HPDE6-E6E7 (cell line): ENCODE measurements around the gene FOXG1.

ENCODE experiments used
- DNase-seq: peaks from one replicate; pipeline ENCODE4 v3.0.0; 2011; ENCODE audit warnings: missing footprints; ENCODE audit errors: extremely low spot score

The FOXG1 gene

DNA sequence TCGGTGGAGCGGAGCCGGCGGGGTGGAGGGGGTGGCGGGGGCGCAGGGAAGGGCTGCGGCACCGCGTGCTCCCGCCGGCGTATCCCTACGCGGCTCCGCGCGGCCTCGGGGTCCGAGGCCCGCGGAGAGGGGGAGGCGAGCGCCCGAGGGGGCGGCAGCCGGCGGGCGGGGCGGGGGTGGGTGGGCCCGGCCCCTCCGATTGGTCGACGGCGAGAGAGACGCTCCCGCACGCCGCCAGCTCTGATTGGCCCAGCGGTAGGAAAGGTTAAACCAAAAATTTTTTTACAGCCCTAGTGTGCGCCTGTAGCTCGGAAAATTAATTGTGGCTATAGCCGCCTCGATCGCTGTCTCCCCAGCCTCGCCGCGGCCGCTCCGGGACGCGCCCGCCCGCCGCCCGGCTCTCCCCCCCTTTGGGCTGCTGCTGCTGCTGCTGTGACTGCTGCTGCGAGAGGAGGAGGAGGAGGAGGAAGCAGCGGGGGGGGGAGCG lies at the start of gene FOXG1:
Gene FOXG1 (plus strand): TSS at position 319 of the 487 bp plus-strand sequence. CDS start 493 bp downstream, outside the sequence.
- DNase-seq: no peak

DNA sequence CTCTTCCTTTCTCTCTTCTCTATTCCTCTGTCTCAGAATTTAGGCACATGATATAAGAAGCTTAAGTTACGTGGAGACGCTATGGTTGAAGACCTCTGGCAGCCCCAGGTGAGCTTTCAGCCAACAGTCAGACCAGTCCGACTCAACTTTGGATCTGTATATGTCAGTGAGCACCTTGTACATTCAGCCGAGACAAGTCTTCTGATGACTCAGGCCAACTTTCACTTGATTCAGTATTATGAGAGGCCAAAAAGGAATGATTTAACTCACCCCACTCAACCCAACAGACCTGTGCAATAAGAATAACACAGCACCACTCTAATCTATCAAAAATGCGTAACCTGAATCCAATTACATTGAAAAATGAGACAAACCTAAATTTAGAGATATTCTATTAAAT lies 47.5 kb upstream of the FOXG1 start:
- DNase-seq: no peak

DNA sequence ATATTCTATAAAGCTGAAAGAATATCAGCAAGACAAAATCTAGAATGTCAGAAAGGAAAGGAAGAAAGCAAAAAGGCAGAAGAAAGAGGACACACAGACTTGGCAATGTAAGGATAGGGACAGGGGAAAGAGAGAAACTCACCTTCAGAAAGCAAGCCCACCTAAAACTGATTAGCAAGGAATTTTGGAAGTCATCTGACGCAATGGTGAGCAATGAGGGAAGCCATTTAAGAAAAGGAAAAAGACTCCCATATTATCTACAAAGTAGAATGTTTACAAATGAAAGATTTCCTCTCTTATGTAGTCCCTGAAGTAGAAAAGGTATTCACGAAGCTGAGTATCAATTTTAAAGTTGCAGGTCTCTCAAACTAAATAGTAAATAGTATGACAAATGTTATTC lies 35.2 kb upstream of the FOXG1 start:
- DNase-seq: no peak

DNA sequence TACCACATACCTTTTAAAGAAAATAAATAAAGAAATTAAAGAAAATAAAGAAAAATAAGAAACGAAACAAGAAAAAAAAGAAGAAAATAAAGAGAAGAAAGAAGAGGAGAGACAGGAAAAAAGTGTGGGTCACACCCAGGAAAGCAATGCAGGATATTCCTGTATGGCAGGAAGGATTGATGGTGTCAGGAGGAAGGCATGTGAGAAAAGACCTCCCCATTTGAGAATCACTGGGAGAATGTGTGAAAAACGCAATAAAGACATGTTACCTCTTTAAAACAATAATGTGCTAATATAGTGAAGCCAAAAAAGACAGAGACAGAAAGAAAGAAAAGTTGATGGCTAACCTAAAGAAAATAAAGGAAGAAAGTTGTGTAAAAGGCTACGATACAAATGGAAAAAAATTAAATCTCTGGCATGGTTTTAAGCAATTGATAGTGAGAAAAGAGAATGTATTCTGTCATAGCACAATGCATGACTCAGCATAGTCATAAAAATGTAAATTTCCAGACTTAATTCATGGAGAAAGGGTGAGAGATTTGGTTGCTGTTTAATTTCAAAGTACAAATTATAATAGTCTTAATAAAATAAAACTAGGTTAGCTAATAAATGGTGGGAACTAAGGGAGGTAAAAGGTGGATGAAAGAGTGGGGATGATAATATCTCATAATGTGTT lies 24.3 kb upstream of the FOXG1 start:
- DNase-seq: no peak

DNA sequence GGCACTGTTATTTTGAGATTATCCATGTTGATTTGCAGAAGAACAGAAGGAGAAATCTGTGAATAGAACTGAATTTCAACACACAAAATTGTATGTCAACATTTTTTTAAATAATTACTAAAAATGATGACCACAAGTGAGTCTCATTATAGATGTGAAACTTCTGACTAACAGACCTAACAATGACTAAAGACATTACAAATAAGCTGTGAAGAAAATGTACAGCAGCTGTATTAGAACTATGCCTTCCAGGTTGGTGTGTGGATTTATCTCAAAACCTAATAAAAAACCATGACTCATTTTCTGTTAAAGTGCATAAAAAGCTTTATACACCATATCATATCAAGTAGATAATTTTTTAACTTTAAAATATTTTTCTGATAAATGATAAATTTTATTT lies 22.5 kb upstream of the FOXG1 start:
- DNase-seq: peak; percentile 46

DNA sequence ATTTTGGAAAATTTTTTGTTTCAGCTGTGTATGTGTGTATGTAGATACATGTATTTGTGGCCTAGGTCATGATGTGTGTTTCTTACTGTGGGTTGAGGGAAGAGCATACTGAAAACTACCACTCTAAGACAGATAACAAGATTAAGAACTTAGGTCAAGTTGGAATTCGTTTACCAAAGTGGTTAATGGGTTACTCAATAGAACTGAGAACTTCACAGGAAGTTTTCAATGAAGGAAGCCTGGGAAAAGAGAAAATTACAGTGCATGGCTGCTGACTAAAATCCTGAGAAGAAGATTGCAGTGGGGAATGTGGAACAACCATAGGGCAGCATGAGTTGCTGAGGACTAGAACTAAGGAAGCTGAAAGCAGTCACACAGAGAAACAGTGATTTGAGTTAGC lies 21.4 kb upstream of the FOXG1 start:
- no peak for DNase-seq

DNA sequence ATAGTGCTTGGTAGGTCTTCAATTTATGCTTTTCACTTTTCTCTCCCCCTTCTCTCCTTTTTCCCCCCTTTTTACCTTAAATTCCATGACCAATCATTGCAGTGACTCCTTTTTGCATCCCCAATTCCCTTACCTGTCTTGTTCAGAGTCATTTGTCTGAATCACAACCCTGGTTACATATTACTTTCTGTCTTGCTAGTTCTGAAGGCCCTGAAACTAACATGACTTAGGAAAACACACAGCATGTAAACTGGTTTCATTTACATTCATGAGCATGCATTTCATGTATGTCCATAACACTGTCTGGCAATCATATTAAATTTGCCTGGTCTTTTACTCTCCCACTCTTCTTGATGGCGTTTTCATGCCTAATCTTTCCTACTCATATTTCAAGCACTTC lies 20.3 kb upstream of the FOXG1 start:
- DNase-seq: no peak

DNA sequence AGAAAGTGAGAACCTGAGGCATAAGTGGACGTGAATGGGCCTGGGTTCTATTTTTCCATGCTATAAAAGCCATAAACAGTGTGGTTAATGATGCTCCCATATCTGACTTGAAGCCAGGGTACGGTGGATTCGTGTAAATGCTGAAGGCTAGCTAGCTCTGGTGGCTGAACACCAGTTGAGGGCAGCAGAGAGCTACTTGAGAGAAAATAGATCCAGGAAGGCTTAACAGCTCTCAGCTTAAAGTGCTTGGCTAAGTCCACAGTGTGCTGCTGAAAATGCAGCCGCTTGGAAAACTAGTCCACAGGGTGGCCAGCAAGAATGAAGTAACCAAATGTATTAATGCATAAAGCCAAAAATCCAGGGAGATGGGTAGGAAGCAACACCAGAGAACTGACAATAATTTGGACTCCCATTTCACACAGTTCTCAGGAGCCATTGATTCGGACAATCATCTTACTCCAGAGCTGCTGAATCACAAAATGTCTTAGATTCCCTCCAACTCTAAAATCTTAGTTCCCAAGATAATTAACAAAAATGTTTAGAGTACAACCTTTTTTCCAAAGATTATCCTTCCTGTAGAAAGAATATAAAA lies 15.0 kb upstream of the FOXG1 start:
- peak; percentile 45 for DNase-seq

DNA sequence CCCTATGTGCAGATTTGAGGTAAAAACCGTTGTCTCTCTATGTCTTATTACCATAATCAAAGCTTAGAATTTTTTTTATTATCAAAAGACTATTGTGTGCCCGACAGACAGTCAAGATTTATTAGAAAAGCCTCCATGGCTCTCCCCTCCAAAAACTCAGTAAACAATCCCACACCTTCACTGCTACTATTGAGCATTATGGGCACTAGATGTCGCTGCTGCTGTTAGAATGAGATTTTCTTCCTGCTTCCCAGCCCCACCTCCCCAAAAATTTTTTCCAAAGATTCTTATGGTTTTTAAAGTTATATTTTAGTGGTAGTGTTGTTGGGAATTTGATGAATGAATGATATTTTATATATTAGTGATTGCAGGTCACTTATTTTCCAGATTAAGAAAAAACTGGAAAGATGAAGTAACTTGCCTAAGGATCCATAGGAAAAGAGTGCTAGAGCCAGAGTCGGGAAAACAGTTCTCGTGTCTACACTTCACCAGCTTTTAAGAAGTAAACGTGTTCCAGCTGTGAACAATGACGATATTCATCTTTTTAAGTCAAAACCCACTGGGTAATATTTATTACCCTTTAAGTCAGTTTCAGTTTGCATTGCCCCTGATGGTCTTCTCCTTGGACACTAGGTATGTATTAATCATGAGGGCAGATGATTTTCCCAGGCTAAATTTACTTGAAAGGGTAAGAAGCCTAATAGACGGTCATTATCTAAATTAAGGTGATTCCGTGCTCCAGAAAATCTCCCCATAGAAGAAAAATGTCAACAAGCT lies 12.2 kb upstream of the FOXG1 start:
- no peak for DNase-seq

DNA sequence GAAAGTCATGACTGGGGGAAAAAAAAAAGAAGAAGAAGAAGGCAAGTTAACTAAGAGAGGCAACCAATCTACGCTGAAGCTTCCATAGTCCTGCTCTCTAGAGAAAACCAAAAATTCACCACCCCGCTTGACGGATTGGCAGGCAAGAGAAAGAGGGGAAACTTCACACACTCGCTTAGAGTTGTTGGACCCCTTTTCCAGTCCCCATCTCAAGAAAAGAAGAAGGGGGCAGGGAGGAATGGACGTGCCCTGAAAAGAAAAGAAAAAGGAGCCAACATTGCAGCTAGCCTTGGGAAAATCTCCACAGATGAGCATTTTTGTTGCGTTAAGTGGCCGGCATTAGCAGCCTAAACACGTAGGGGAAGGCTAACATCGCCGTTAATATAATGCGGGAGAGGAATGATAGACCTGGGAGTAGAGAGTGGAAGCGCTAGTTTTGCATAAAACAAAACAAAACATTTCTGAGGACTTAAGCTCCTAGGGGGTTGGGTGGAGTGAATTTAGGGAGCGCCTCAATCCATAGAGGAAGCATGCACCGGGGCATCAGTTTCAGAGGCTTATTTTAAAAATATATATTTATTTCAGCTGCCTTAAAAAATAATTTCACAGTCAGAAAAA lies 11.3 kb upstream of the FOXG1 start:
- DNase-seq: no peak

DNA sequence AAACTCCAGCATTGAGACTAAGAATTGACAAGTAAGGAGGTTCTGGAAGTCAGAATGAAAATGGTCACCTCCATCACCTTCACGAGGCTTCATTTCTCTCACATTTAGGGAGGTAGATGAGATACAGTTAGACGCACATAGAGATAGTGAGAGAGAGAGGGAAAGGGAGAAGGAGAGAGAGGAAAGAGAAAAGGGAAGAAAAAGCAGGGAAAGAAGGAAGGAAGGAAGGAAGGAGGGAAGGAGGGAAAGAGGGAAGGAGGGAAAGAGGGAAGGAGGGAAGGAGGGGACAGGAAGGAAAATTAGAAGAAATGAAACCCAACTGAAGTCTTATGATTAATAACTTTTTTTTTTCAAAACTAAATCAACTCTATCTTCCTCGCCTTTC lies 10.7 kb upstream of the FOXG1 start:
- DNase-seq: no peak

DNA sequence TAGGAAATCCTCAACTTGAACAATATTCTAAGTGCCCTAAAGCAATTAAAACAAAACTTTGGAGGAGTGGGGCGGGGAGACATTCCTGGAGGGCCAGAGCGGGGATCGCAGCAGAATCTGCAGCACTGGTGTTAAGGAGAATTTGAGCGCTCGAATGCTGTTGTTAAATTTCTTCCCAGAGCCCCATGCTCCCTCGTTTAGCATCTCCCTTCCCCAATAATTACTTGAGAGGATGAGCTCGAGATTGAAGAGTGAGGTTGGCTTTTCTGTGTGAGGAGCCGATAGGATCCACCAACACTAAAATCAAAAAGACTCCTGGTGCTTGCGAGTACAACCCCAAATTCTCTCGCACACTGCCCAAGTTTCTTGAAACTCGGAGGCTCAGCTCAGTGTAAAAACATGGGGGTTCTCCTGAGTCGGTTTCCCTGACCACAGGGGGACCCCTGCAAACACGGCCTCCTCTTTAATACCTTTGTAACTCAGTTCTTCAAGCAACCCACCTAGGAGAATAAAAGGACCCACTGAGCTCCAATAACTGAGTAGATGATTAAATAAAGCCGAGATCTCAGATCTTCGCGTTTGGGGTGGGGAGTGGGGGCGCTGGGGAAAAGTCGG lies 10.2 kb upstream of the FOXG1 start:
- no peak for DNase-seq

DNA sequence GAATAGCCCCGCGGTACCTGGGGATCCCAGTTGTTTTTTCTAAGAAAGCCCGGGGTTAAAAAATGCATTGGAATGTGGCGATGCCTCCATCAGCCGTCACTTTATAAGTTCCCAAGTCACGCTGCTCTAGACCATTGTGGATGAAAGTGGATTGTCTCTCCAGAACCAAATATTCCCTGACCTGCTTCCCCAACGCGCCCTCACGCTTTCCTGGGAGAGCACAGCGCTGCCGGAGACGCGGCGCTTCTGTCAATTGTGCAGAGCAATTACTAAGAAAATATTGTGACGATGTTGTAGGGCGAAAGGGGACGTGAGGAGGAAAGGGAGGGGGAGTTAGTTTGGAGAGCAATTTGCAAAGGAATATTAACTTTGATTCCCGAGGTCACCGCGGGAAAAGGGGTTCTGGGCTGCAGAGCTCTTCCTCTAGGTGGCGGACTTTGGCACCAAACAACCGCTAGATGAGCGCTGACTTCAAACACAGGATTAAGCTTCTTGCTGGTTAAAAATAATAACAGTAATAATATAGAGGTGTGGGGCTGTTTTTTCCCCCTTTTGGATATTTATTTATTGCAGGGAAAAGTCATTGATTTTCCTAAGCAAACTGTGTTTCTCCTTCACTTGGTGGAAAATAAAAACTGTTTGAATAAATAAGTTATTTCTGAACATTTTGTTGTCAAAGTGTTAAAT lies 9.6 kb upstream of the FOXG1 start:
- DNase-seq: no peak

DNA sequence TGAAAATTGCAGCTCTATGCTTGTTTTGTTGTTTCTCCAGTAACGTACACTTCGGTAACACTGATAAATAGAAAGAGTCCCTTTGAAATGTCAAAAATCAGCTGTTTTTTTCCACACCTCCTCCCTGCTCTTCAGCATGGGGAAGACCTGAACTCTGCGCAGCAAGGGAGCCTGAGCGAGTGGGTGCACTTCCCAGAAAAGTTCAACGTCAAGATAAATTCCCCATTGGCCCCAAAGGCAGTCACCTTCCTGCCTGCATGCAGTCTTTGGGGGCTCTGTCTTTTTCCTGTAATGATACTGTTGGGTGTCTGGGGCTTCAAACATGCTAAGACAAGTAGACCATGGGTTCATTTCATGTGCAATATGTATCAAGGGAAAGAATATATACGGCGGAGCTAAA lies 8.8 kb upstream of the FOXG1 start:
- no peak for DNase-seq

DNA sequence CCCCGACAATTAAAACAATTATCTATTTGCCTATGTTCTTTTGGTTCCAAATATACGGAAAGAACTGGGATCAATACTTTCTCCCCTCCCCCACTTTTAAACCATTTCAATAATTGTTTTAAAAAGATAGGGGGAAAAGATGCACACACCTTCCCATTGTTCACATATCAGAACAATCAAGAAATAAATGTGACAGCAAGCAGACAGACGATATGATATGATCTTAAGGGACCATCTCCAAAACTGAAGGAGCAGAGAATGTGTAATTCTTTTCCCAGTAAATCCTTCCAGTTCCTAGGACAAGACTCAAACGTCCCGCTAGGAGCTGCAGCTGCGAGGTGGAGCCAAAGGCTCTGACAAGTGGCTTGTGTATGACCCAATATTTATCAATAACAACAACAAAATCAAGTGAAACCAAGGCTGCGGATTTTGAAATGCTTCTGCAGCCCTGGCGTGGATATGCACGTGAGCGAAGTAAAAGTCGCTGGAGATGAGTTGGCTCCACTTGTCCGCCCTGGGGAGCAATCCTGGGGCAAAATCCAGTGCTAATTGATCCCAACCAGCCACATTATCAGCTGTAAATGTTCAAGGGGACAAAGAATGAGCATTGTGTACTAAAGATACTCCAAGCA lies 8.2 kb upstream of the FOXG1 start:
- DNase-seq: no peak

DNA sequence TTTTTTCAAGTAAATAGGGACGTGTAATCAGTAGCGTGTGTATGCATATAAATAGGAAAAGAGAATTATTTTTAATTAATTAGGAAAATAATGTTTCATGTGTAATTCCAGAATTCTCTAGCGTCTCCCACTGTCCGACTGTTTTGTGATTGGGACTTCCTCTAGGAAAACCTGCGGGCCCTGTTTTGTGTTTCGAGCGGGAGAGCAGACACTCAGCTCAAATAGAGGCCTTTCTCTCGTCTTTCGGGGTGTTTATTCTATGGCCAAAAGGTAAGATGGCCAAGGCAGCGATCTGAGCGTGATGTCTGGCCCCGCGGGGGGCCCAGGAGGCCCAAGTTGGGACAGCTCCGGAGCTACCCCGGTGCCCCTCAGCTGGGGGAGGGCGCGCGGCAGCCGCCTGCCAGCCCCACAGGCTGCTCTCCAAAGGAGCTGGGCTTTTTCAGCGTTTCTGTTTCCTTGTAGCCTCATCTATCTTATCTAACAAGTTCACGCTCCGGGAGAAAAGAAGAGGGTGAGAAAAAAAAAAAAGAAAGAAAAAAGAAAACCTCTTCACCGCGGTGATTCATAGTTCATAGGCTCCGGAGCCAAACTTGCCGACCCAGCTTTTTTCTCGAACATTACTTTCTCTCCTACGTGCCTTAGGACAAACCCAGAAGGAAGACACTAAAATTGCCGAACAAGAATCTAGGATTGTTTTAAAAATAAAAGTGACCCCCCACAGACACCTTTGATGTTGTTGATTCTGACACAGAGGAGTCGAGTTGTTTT lies 7.5 kb upstream of the FOXG1 start:
- no peak for DNase-seq

DNA sequence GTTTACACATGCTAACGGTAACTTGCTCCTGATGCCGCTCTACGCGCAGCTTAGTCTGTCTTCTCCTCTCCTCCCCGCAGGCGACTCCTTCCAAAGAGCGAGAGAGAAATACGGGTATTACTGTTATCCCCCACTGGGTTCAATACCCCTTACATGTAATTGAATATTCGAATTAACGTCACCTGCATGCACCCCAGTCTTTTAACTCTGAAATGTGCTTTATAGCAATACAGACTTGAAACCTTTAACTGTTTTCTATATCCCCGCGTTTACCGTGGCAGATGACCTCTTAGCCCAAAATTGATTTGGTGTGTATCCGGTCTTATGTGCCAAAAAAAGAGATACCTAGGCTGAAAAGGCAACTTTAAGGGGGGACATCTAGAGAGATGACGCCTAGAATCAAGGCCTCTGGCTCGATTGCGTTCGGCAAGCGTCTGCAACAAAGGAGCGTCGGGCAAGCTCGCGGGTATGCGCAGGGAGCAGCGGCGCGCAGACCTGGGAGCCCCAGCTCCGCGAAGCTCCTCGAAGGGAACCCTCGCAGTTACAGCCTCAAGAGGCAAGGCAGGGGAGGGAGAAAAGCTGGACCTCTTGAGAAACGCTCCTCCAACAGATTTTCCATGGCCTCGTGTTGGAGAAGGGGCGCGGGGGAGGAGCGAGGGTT lies 6.8 kb upstream of the FOXG1 start:
- DNase-seq: no peak

DNA sequence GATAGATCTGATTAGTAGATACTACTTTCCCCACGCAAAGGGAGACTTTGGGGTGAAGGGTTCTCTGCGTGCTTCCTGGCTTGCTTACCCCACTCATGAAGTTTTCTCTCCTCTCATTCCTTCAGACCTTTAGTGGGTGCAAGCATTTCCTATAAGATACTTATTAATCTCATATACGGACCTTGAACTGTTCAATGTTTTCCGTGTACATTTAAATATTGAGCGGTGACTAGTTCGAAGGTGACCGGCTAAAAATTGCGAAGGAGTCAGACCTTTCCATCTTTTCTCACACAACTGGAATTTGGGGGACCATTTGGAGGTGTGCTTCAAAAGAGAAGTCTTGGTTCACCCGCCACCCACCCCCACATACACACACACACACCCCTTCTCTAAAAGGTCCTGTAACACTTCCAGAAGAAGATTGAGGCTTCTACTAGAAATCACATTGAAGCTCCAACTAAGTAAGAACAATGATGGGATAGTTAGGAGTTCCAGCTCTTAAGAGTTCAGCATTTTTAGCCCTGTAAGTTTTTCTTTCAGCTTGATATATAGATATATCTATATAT lies 6.1 kb upstream of the FOXG1 start:
- no peak for DNase-seq
